ENCODE measurements around the gene HSPA1A.
"Not testable (repeated sequence)": the region's sequence is repeated elsewhere in the genome, so short reads cannot be mapped to it uniquely, and the experiment has no call there.

The HSPA1A gene

DNA sequence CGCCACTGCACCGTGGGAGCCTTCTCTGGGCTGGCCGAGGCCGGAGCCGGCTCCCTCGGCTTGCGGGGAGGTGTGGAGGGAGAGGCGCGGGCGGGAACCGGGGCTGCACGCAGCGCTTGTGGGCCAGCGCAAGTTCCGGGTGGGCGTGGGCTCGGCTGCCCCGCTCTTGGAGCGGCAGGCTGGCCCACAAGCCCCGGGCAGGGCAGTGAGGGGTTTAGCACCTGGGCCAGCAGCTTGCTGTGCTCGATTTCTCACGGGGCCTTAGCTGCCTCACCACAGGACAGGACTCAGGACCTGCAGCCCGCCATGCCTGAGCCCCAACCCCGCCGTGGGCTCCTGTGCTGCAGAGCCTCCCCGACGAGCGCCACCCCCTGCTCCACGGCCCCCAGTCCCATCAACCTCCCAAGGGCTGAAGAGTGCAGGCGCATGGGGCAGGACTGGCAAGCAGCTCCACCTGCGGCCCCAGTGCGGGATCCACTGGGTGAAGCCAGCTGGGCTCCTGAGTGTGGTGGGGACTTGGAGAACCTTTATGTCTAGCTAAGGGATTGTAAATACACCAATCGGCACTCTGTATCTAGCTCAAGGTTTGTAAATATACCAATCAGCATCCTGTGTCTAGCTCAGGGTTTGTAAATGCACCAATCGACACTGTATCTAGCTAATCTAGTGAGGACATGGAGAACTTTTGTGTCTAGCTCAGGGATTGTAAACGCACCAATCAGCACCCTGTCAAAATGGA is 36.8 kb downstream of the HSPA1A start:
- not testable (repeated sequence) for H3K4me3 ChIP-seq (ENCODE audit: low read length); H3K9ac ChIP-seq (ENCODE audit: low read length); H3K4me1 ChIP-seq (ENCODE audit: control insufficient read depth, insufficient read depth, low read length); H3K36me3 ChIP-seq (ENCODE audit: control insufficient read depth, insufficient read depth, low read length); H3K9me3 ChIP-seq (ENCODE audit: control insufficient read depth, low read length); H3K27me3 ChIP-seq (ENCODE audit: control insufficient read depth, insufficient read depth, low read length)

DNA sequence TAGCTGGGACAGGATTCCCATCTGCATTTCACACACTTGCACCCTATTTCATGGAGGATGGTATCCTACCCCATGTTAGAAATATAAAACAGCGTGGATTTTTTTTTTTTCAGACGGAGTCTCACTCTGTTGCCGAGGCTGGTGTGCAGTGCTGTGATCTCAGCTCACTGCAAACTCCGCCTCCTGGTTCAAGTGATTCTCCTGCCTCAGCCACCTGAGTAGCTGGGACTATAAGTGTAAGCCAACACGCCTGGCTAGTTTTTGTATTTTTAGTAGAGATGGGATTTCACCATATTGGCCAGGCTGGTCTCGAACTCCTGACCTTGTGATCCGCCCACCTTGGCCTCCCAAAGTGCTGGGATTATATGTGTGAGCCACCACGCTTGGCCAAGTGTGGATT is 42.4 kb downstream of the HSPA1A start:
- H3K36me3 ChIP-seq (ENCODE audit: control insufficient read depth, insufficient read depth, low read length): peaks cover 16% of the 10 kb centered on the region
- not testable (repeated sequence) for H3K4me1 ChIP-seq (ENCODE audit: control insufficient read depth, insufficient read depth, low read length); H3K27me3 ChIP-seq (ENCODE audit: control insufficient read depth, insufficient read depth, low read length); H3K9me3 ChIP-seq (ENCODE audit: control insufficient read depth, low read length); H3K9ac ChIP-seq (ENCODE audit: low read length); H3K4me3 ChIP-seq (ENCODE audit: low read length)

DNA sequence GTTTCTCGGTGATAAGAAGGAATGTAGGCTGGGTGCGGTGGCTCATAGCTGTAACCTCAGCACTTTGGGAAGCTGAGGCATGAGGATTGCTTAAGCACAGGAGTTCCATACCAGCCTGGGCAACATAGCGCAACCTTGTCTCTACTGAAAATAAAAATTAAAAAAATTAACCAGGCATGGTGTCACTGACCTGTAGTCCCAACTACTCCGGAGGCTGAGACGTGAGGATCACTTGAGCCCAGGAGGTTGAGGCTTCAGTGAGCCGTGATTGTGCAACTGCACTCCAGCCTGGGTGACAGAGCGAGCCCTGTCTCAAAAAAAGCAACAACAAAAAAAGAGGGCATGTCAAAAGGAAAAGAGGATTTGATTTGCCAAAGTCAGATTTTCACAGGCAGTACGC is 43.4 kb downstream of the HSPA1A start:
- Histone ChIP-seq H3K4me1 (ENCODE audit: control insufficient read depth, insufficient read depth, low read length) (peaks cover 15% of the 10 kb centered on the region), H3K36me3 (ENCODE audit: control insufficient read depth, insufficient read depth, low read length) (peaks cover 20% of the 10 kb centered on the region), H3K27me3 (ENCODE audit: control insufficient read depth, insufficient read depth, low read length) (no peaks in the 10 kb centered on the region)

DNA sequence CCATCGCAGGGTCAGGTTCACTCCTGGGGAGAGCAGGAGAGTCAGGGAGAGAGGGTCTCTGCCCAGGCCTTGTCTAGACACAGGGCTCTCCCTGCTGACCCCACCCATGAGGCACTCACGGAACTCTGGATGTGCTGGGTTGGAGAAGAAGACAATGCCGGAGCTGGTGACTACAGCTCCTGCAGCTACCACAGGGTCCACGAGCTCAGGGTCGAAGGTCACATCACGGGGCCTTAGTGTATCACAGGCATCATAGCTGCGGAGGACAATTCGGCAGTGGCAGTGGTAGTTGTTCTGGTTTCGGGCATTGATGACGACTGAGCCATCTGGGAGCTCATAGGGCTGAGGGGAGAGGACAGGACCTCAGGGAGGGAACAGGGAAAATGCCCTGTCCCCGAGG is 44.6 kb downstream of the HSPA1A start:
- Histone ChIP-seq H3K4me1 (ENCODE audit: control insufficient read depth, insufficient read depth, low read length) (peaks cover 18% of the 10 kb centered on the region), H3K9ac (ENCODE audit: low read length) (no peak overlapping the region), H3K9me3 (ENCODE audit: control insufficient read depth, low read length) (no peaks in the 10 kb centered on the region), H3K4me3 (ENCODE audit: low read length) (no peak overlapping the region), H3K27me3 (ENCODE audit: control insufficient read depth, insufficient read depth, low read length) (no peaks in the 10 kb centered on the region), H3K36me3 (ENCODE audit: control insufficient read depth, insufficient read depth, low read length) (peaks cover 20% of the 10 kb centered on the region)

More for the DNA sequence above, 43.4 kb downstream of the HSPA1A start:
- Histone ChIP-seq H3K9ac (ENCODE audit: low read length) (no peak overlapping the region), H3K9me3 (ENCODE audit: control insufficient read depth, low read length) (no peaks in the 10 kb centered on the region), H3K4me3 (ENCODE audit: low read length) (no peak overlapping the region)

DNA sequence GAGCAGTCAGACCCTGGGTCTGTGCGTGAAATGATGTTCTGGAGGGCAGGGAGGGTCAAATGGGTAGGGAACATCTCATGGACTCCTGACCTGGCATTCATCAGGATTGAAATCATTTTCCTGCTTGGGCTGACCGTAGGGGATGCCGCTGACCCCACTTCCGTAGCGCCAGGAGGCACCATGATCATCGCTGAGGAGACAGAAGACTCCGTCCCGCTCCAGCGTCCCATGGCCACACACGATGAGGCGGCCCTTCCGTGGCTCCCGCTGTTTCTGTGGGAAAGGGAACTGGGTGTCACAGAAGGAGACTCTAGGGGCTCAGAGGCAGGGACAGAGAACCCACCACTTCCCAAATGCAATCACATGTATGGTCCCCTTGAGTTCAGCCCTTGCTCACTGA is 45.0 kb downstream of the HSPA1A start:
- no peak overlapping the region for H3K9ac ChIP-seq (ENCODE audit: low read length)
- H3K4me1 ChIP-seq (ENCODE audit: control insufficient read depth, insufficient read depth, low read length): peaks cover 22% of the 10 kb centered on the region
- H3K36me3 ChIP-seq (ENCODE audit: control insufficient read depth, insufficient read depth, low read length): peaks cover 24% of the 10 kb centered on the region
- H3K27me3 ChIP-seq (ENCODE audit: control insufficient read depth, insufficient read depth, low read length): no peaks in the 10 kb centered on the region
- no peaks in the 10 kb centered on the region for H3K9me3 ChIP-seq (ENCODE audit: control insufficient read depth, low read length)
- no peak overlapping the region for H3K4me3 ChIP-seq (ENCODE audit: low read length)

DNA sequence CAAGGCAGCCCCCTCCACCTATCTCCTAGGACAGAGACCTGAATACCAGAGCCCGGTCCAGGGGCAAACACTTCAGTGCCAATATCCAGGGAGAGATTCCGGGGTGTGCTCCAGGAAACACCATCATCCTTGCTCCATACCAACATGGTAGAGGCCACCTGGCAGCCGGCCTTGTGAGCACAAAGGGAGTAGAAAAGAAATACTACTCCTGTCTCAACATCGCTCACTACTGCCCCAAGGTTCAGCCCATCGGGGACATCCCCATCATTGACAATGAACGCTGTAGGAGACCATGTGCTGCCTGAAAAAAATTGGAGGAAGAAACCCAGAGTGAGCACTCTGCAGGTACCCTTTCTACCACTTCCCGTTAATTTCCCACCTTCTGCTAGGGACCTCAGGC is 45.8 kb downstream of the HSPA1A start:
- Histone ChIP-seq H3K27me3 (ENCODE audit: control insufficient read depth, insufficient read depth, low read length) (no peaks in the 10 kb centered on the region), H3K4me1 (ENCODE audit: control insufficient read depth, insufficient read depth, low read length) (peaks cover 30% of the 10 kb centered on the region), H3K4me3 (ENCODE audit: low read length) (no peak overlapping the region), H3K9ac (ENCODE audit: low read length) (no peak overlapping the region), H3K9me3 (ENCODE audit: control insufficient read depth, low read length) (no peaks in the 10 kb centered on the region), H3K36me3 (ENCODE audit: control insufficient read depth, insufficient read depth, low read length) (peaks cover 32% of the 10 kb centered on the region)

DNA sequence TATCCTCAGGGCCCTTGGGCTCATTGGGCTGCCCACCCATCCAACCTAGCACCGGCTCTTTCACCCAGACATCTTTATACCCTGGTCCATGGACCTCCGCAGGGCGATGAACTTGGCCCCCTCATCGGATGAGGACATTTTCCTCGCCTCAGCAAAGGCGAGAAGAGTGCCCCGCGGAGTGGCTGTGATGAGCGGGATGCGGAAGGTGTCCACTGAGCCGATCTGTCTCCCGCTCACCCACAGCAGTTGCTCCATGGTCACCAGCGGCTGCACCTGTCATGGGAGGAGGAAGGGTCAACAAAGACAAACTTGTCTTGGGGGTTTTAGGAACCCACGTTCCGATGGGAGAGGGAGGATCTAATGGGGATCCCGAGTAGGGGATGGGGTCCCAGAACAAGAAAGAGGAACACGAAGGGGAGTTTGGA is 46.6 kb downstream of the HSPA1A start:
- Histone ChIP-seq H3K27me3 (ENCODE audit: control insufficient read depth, insufficient read depth, low read length) (no peaks in the 10 kb centered on the region), H3K4me1 (ENCODE audit: control insufficient read depth, insufficient read depth, low read length) (peaks cover 31% of the 10 kb centered on the region), H3K36me3 (ENCODE audit: control insufficient read depth, insufficient read depth, low read length) (peaks cover 35% of the 10 kb centered on the region), H3K4me3 (ENCODE audit: low read length) (peak overlapping the region; percentile 44), H3K9me3 (ENCODE audit: control insufficient read depth, low read length) (no peaks in the 10 kb centered on the region), H3K9ac (ENCODE audit: low read length) (peak overlapping the region; percentile 80)

DNA sequence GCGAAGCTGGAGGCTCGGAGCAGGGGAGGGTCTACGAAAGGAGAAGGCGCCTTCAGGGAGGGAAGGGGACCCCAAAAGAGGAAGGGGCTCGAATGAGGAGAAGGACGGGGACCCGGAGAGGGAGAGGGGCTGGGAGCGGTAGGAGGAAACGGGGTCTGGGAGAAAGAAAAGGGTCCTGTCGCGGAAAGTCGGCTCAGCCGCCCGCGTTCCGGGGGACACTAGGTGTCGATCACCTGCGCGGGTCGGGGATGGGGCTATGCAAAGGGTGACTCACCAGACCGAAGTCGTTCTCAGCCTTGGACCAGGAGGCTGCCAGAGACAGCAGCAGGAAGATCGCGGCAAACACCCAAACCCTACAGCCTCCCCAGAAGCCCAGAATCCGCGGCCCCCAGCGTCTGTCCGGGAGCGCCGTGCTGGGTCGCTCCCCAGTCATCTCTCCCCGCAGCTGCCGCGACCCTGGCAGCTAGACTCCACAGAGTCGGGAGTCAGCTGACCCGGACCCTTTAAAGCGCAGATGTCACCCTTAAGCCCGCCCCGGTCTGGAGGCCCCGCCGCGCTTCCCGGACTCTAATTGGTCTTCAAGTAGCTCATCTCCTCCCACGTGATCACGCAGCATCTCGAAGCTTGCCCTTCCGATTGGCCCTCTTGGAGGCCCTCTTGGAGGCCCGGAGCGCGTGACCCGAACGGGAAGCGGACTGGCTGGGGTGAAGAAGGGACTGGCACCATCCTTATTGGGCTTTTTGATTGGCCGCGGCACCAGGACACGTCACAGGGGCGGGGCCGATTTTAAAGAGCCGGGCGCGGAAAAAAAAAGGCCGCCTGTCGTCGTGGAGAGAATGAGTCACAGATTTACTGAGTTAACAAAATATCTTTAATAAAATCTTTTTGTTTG is 47.2 kb downstream of the HSPA1A start, which contains the start of gene NEU1:
TSS of gene NEU1 (minus strand) at position 478 of the 892 bp plus-strand sequence. CDS start at position 433, 45 bp downstream.
- Histone ChIP-seq H3K36me3 (ENCODE audit: control insufficient read depth, insufficient read depth, low read length) (peaks cover 35% of the 10 kb centered on the region), H3K4me3 (ENCODE audit: low read length) (peak within 1 kb of the TSS; percentile 44), H3K27me3 (ENCODE audit: control insufficient read depth, insufficient read depth, low read length) (no peaks in the 10 kb centered on the region), H3K9me3 (ENCODE audit: control insufficient read depth, low read length) (no peaks in the 10 kb centered on the region), H3K4me1 (ENCODE audit: control insufficient read depth, insufficient read depth, low read length) (peaks cover 31% of the 10 kb centered on the region), H3K9ac (ENCODE audit: low read length) (peak within 1 kb of the TSS; percentile 80)

DNA sequence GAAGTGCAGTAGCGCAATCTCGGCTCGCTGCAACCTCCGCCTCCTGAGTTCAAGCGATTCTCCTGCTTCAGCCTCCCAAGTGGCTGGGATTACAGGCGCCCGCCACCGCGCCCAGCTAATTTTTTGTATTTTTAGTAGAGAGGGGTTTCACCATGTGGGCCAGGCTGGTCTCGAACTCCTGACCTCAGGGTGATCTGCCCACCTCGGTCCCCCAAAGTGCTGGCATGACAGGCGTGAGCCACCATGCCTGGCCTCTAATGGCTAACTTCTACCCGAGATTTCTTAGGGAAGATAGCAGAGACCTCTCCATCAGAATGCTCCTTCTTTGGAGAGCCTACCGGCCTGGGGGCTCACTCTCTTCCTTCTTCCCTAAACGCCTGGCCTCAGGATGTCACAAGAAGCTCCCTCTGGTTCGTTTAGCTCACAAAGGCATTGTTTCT is 48.8 kb downstream of the HSPA1A start:
- Histone ChIP-seq H3K4me1 (ENCODE audit: control insufficient read depth, insufficient read depth, low read length) (peaks cover 31% of the 10 kb centered on the region), H3K36me3 (ENCODE audit: control insufficient read depth, insufficient read depth, low read length) (peaks cover 38% of the 10 kb centered on the region)
- H3K4me3 ChIP-seq (ENCODE audit: low read length); H3K9ac ChIP-seq (ENCODE audit: low read length); H3K9me3 ChIP-seq (ENCODE audit: control insufficient read depth, low read length); H3K27me3 ChIP-seq (ENCODE audit: control insufficient read depth, insufficient read depth, low read length): not testable (repeated sequence)

DNA sequence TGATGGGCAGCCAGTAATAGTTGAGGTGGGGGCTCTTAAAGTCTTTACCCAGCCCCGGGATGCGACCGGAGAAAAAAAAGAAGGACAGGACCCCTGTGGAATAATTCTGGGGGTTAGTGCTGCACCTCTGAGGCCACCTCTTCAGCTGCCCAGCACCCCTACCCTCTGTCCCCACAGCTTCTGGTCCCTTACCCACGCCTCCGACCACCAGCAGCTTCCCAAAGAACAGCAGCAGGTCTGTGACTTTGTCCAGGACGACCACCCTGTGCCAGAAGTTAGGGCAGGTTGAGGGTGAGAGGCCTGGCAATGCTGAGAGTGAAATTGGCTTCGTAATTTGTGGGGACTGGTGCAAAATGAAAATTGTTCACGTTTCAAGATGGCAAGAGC is 49.5 kb downstream of the HSPA1A start:
- Histone ChIP-seq H3K4me1 (ENCODE audit: control insufficient read depth, insufficient read depth, low read length) (peaks cover 31% of the 10 kb centered on the region), H3K9me3 (ENCODE audit: control insufficient read depth, low read length) (no peaks in the 10 kb centered on the region), H3K4me3 (ENCODE audit: low read length) (no peak overlapping the region), H3K27me3 (ENCODE audit: control insufficient read depth, insufficient read depth, low read length) (no peaks in the 10 kb centered on the region), H3K36me3 (ENCODE audit: control insufficient read depth, insufficient read depth, low read length) (peaks cover 35% of the 10 kb centered on the region), H3K9ac (ENCODE audit: low read length) (no peak overlapping the region)

DNA sequence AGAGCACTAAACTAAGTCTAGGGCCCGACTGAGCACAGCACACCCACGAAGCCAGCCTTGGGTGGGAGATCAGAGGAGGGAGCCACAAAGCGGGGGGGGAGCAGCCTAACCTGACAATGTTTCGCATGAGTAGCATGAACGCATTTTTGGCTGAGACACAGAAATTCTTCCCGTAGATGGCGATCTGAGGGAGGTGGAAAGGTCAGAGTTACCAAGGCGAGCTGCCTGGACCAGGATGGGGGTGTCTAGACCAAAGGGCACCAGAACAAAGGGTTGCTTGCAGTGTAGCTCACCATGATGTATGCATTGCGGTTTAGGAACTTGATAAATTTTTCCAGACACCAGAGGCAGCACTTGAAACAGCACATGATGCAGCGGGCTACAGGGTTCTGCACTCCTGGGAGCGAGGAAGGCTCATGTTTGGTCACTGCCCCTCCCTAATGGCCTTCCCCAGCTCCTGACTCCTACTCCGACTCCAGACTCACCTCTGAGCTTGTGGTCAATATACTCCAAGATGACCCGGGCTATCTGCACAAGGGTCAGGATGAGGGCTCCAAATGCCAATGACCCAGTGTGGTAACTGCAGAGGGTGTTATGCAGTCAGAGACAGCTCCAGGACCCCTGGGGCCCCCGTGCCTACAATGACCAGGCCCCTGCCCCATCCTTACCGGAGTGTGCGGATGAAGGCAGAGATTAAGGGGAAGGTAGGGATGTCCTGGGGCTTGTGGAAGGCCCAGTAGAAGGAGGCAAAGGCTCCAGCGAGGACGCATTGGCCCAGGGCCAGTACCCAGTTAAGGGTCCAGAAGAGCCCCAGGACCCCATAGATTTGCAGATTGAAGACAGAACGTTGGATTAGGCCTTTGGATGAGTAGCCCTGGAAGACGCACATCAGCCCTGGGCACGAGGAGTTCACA is 50.1 kb downstream of the HSPA1A start:
- Histone ChIP-seq H3K4me3 (ENCODE audit: low read length) (no peak overlapping the region), H3K4me1 (ENCODE audit: control insufficient read depth, insufficient read depth, low read length) (peaks cover 31% of the 10 kb centered on the region), H3K9ac (ENCODE audit: low read length) (no peak overlapping the region), H3K27me3 (ENCODE audit: control insufficient read depth, insufficient read depth, low read length) (no peaks in the 10 kb centered on the region), H3K36me3 (ENCODE audit: control insufficient read depth, insufficient read depth, low read length) (peaks cover 29% of the 10 kb centered on the region), H3K9me3 (ENCODE audit: control insufficient read depth, low read length) (no peaks in the 10 kb centered on the region)

Measured in mucosa of stomach (tissue), 1 donor.